Adrenal gland (tissue), 12 donors: ENCODE measurements around the gene HSPA9. TPM values are rescaled to one million over a fixed set of nuclear protein-coding genes. Genes with fewer than 3 reads are reported as not detected.

Source experiments
- DNase-seq, 7 donors: peaks; one replicate each; pipeline ENCODE4 v3.0.0-alpha.2; 2019 to 2020
- H3K27ac ChIP-seq, 5 donors: fragments of 200-600 bp; sonication (generic) in 4 of 5; 1 replicate in 3 of 5; 2 replicates in 2 of 5; pipeline versions ENCODE4 v1.5.1 to v1.8.0; 2016 to 2020; ENCODE audit warnings: mild to moderate bottlenecking in 1 of 5
- H3K27me3 ChIP-seq: fragments of 200-600 bp; 2 replicates; pipeline ENCODE4 v1.8.0; 2021
- H3K36me3 ChIP-seq, 2 donors: fragments of 200-600 bp; replicated peaks in 1 of 2; 1 replicate in 1 of 2; 2 replicates in 1 of 2; pipeline versions ENCODE4 v1.5.1 to v1.8.0; 2018 to 2022
- H3K4me1 ChIP-seq, 2 donors: fragments of 200-600 bp; replicated peaks in 1 of 2; 1 replicate in 1 of 2; 2 replicates in 1 of 2; pipeline versions ENCODE4 v1.5.1 to v1.8.0; 2018 to 2021
- H3K4me3 ChIP-seq, 4 donors: fragments of 200-600 bp; sonication (generic) in 3 of 4; one replicate each; pipeline ENCODE4 v1.5.1; 2016 to 2018
- H3K9me3 ChIP-seq, 3 donors: fragments of 200-600 bp; sonication (generic) in 1 of 3; replicated peaks in 1 of 3; 1 replicate in 2 of 3; 2 replicates in 1 of 3; pipeline versions ENCODE4 v1.5.1 to v1.8.0; 2016 to 2021
- POLR2A ChIP-seq, 2 donors: fragments of 450-650 bp; IDR thresholded peaks; one replicate each; pipeline ENCODE4 v1.6.1; 2017; ENCODE audit warnings: antibody characterized with exemption in 2 of 2, mild to moderate bottlenecking in 2 of 2, moderate library complexity in 1 of 2
- whole genome bisulfite sequencing, 4 donors: extraction: QIAGEN DNeasy Blood & Tissue Kit in 2 of 4; methylation state at CpG; one replicate each; pipeline versions ENCODE4 v1.1.5 to v1.1.7; 2013 to 2017; 5-methylcytosine and 5-hydroxymethylcytosine counted together
- intact Hi-C, 2 donors: fragments of 100-400 bp; cut with DNase I; formaldehyde crosslinking; loops; one replicate each; pipeline versions ENCODE4 v1.14.1 to v1.15.0; 2022 to 2023
- polyA plus RNA-seq, 3 donors: library from polyadenylated mRNA; stranded (reverse); fragments of 200-250 nt in 2 of 3; fragments of 350-450 nt in 1 of 3; fragmentation: Illumina TruSeq in 1 of 3; extraction: RNeasy Lipid Tissue Mini Kit (QIAGEN cat#74804) in 1 of 3; gene quantifications; one replicate each; pipeline ENCODE4 v1.2.3, GENCODE V29; 2013 to 2014
- total RNA-seq, 9 donors: library from RNA; depleted of rRNA in 4 of 9; stranded (reverse); fragments of >200 nt in 4 of 9; fragments of 120-200 nt in 1 of 9; fragmentation: NEBNext Ultra II Directional in 1 of 9; extraction: Animal tissue kit (Norgen Biotek cat#: 25700) in 1 of 9; gene quantifications; one replicate each; pipeline versions ENCODE4 v1.1.0 to v1.2.4, GENCODE V29; 2013 to 2023
- TF ChIP-seq, protein P1 (sequence below), 6 experiments: fragments of 450-650 bp in 4 of 6; fragments of 200-600 bp in 2 of 6; sonication (generic) in 1 of 6; IDR thresholded peaks; 1 replicate in 5 of 6; 2 replicates in 1 of 6; pipeline versions ENCODE4 v1.5.1 to v1.8.0; 2016 to 2021; ENCODE audit warnings: antibody characterized with exemption in 6 of 6, mild to moderate bottlenecking in 2 of 6, moderate library complexity in 1 of 6
- donor health status: healthy with polysubstance abuse.
- donor health status: Bipolar disorder and iron deficiency.
- donor health status: DM: yes; HTN: yes; CAD: no.
- donor health status: DM: no; HTN: no; CAD: no.
- donor health status: DM: no; HTN: no; CAD: no.
- donor health status: DM: yes; HTN: yes; CAD: no.

HSPA9 gene
- total and polyA plus RNA-seq, 12 donors: 92.3 to 1,206 (median 501) TPM

DNA sequence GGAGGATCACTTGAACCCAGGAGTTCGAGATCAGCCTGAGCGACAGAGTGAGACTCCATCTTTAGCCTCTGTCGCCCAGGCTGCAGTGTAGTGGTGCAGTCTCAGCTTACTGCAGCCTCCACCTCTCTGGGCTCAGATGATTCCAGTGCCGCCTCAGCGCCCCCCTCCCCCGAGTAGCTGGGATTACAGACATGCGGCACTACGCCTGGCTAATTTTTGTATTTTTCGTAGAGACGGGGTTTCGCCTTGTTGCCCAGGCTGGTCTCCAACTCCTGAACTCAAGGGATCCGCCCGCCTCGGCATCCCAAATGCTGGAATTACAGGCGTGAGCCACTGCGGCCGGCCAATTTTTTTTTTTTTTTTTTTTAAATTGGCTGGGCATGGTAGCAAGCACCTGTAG lies 2.3 kb upstream of the HSPA9 start:
- no peak for DNase-seq
- Histone ChIP-seq H3K27me3 (no peaks in the 10 kb centered on the region), H3K36me3 (peaks cover 0 to 12% of the 10 kb centered on the region in 2 donors), H3K9me3 (no peaks in the 10 kb centered on the region), H3K4me1 (peaks cover 10 to 19% of the 10 kb centered on the region in 2 donors), H3K27ac (no peak overlapping the region), H3K4me3 (no peak overlapping the region)
- WGBS, 4 donors: 90 to 98% (median 97%) methylated on average over 17 of the region's 17 CpGs
- intact Hi-C loops: no loop called here
- TF ChIP-seq, protein P1, sequence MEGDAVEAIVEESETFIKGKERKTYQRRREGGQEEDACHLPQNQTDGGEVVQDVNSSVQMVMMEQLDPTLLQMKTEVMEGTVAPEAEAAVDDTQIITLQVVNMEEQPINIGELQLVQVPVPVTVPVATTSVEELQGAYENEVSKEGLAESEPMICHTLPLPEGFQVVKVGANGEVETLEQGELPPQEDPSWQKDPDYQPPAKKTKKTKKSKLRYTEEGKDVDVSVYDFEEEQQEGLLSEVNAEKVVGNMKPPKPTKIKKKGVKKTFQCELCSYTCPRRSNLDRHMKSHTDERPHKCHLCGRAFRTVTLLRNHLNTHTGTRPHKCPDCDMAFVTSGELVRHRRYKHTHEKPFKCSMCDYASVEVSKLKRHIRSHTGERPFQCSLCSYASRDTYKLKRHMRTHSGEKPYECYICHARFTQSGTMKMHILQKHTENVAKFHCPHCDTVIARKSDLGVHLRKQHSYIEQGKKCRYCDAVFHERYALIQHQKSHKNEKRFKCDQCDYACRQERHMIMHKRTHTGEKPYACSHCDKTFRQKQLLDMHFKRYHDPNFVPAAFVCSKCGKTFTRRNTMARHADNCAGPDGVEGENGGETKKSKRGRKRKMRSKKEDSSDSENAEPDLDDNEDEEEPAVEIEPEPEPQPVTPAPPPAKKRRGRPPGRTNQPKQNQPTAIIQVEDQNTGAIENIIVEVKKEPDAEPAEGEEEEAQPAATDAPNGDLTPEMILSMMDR (IDR thresholded peaks at IDR 0.05): no peak
- TF ChIP-seq POLR2A (IDR thresholded peaks at IDR 0.05): no peak

DNA sequence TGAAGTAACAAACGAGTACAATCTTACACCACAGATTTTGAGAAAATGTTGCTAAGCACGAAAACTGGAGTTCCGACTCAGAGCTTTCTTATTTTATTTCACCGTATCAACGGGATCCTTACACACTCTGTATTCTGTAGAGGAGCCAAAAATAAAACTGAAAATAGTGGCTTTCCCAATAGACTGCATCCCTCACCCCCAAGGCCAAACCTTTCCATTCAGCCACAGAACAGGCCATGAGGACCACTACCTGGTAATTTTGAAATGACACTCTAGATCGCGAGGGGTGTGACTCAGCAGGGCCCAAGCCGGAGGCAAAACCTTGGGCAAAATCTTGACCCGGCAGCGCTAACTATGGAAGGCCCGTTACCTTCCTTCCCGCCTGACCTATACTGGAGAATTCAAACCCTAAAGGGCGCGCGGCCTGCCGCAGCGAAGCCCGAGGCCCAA lies 432 bp downstream of the HSPA9 start:
- 0 to 1% (median 0%) methylated on average over 12 to 18 of the region's 18 CpGs for WGBS, 4 donors
- intact Hi-C loops: no loop called here
- peak in 4 of 7 donors; percentile 68 to 72 (median 70) for DNase-seq

DNA sequence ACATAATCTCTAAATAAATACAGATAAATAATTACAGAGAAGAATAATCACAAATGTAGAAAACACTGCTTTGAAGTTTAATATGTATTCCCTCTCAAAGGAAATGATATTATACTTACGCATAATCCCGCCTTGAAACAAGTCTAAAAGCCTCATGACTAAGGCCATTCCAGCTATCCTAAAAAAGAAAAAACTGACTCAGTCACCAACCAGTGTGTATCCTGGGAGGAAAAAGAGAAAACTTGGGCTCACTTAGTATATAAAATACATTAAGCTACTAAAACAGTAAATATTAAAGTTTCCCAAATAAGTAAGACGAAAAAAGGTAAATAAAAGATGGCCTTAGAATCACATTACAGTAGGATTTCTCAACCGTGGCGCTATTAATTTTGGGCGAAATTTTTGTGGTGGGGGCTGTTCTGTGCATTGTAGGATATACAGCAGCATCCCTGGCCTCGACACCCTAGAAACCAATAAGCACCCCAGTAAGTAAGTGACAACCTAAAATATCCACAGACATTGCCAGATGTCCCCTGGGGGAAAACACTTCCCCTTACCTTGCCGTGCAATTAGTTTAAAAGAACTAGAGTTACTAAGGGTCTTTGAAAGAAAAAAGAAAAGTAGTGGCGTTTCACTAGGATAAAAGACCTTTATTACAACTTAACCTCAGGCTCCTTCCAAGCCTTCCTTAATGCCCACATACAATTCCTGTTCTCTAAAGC lies 1.1 kb downstream of the HSPA9 start:
- Histone ChIP-seq H3K27ac (peak overlapping the region; percentile 97 to 100 (median 98)), H3K36me3 (peaks cover 0 to 44% of the 10 kb centered on the region in 2 donors), H3K4me3 (peak overlapping the region in 3 of 4 donors; percentile 82 to 97 (median 85)), H3K4me1 (peaks cover 6 to 25% of the 10 kb centered on the region in 2 donors), H3K27me3 (no peaks in the 10 kb centered on the region), H3K9me3 (no peaks in the 10 kb centered on the region)
- 23 to 26% (median 26%) methylated on average over 9 of the region's 9 CpGs for WGBS, 4 donors
- TF ChIP-seq POLR2A (IDR thresholded peaks at IDR 0.05): peak in 1 of 2 donors; percentile 41
- TF ChIP-seq, protein P1 (IDR thresholded peaks at IDR 0.05): no peak
- DNase-seq: no peak
- intact Hi-C loops: no loop called here

More for the DNA sequence above, 432 bp downstream of the HSPA9 start:
- H3K4me3 ChIP-seq: peak overlapping the region; percentile 76 to 97 (median 84)
- H3K27me3 ChIP-seq: no peaks in the 10 kb centered on the region
- H3K27ac ChIP-seq: peak overlapping the region; percentile 97 to 100 (median 98)
- no peak for TF ChIP-seq POLR2A (IDR thresholded peaks at IDR 0.05)
- TF ChIP-seq, protein P1 (IDR thresholded peaks at IDR 0.05): no peak
- peaks cover 0 to 38% of the 10 kb centered on the region in 2 donors for H3K36me3 ChIP-seq
- H3K4me1 ChIP-seq: peaks cover 6 to 24% of the 10 kb centered on the region in 2 donors
- no peaks in the 10 kb centered on the region for H3K9me3 ChIP-seq

DNA sequence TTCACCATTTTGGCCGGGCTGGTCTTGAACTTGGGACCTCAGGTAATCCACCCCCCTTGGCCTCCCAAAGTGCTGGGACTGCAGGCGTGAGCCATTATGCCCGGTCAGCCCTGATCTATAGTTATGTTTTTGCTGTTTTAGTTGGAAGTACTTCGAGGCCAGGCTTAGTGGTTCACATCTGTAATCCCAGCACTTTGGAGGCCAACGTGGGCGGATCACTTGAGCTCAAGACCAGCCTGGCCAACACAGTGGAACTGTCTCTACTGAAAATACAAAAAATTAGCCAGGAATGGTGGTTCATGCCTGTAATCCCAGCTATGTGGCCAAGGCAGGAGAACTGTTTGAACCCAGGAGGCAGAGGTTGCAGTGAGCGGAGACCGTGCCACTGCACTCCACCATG lies 2.0 kb downstream of the HSPA9 start:
- Histone ChIP-seq H3K27ac (peak overlapping the region in 1 of 5 donors; percentile 100), H3K4me1 (peaks cover 6 to 28% of the 10 kb centered on the region in 2 donors), H3K9me3 (no peaks in the 10 kb centered on the region), H3K36me3 (peaks cover 0 to 53% of the 10 kb centered on the region in 2 donors), H3K4me3 (peak overlapping the region in 1 of 4 donors; percentile 85), H3K27me3 (no peaks in the 10 kb centered on the region)
- DNase-seq: no peak
- whole genome bisulfite sequencing, 4 donors: 80 to 95% (median 89%) methylated on average over 7 to 8 of the region's 8 CpGs
- no peak for TF ChIP-seq POLR2A (IDR thresholded peaks at IDR 0.05)
- TF ChIP-seq, protein P1 (IDR thresholded peaks at IDR 0.05): no peak
- intact Hi-C loops: no loop called here
